ENCODE measurements around the gene THADA.

DNA sequence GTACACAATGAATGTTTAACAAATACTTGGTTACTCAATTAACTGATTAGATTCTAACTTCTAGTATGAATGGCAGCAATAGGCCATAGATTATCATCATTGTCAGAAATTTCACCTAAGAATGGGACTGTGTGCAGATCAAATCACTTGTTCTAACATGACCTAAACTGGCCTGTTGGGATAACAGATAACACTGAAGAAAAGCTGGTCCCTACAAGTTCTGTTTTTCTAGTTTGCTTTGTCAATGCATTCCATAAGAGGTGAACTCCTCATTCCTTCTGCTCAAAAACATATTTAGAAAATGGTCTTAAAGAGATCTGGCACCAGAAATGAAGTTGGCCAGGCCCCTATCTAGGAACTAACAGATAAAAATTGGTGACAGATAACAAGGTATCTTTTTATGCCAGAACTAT lies 175.4 kb downstream of the THADA start:
- TF ChIP-seq, protein P1, sequence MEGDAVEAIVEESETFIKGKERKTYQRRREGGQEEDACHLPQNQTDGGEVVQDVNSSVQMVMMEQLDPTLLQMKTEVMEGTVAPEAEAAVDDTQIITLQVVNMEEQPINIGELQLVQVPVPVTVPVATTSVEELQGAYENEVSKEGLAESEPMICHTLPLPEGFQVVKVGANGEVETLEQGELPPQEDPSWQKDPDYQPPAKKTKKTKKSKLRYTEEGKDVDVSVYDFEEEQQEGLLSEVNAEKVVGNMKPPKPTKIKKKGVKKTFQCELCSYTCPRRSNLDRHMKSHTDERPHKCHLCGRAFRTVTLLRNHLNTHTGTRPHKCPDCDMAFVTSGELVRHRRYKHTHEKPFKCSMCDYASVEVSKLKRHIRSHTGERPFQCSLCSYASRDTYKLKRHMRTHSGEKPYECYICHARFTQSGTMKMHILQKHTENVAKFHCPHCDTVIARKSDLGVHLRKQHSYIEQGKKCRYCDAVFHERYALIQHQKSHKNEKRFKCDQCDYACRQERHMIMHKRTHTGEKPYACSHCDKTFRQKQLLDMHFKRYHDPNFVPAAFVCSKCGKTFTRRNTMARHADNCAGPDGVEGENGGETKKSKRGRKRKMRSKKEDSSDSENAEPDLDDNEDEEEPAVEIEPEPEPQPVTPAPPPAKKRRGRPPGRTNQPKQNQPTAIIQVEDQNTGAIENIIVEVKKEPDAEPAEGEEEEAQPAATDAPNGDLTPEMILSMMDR (IDR thresholded peaks at IDR 0.05; ENCODE audit: low read depth, low read length) = no peak
- no peak for TF ChIP-seq EZH2phosphoT487 (IDR thresholded peaks at IDR 0.05; ENCODE audit: low read depth)
